GM18873 (cell line): ENCODE data around the gene SCAMP1.
"Not testable (repeated sequence)": the region's sequence is repeated elsewhere in the genome, so short reads cannot be mapped to it uniquely, and the experiment has no call there.

Source experiments
- ATAC-seq: cut with Tn5 transposase; IDR thresholded peaks from one replicate; pipeline ENCODE4 v1.9.1; 2021; ENCODE audit warnings: mild to moderate bottlenecking, moderate library complexity, moderate number of reproducible peaks; ENCODE audit not compliant: unreplicated experiment, low FRiP score

The SCAMP1 gene

DNA sequence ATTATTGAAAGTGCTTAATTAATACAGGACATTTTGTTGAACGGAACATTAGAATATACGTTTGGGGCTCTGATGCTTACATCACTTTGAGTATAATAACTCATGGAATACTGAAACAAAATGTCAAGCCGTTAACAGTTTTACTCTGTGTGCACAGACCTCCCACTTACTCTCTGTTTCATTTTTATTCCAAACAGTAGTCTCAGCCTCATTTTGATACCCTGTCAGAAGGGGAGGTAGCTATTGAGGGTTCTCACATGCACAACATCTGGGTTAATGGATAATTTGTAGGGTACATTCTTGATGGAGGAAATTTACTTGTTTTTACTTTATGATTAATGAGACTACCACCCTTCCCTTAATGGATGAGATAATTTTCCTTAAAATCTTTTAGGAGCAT lies 59.0 kb downstream of the SCAMP1 start:
- no peak for ATAC-seq

DNA sequence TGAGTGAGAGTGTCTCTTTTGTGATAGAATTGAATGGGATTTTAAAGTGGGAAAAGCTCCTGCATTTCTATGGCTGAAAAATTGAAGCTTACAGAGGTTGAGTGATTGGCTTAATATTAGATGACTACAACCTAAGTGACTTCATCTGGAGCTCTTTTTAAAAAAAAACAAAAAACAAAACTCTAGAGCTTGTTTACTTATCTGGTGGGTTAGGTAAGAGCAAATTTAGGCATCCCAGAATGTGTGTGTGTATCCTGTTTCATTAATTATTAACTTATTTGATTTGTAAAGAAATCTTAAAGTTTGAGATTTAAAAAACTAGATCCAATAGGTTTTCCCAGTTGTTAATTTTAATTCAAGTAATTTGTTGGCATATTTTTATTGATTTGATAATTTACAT lies 60.1 kb downstream of the SCAMP1 start:
- ATAC-seq, result no peak

GRCh38 chr5:78424665-78425064 lies 64.2 kb downstream of the SCAMP1 start:
- ATAC-seq, result no peak

DNA sequence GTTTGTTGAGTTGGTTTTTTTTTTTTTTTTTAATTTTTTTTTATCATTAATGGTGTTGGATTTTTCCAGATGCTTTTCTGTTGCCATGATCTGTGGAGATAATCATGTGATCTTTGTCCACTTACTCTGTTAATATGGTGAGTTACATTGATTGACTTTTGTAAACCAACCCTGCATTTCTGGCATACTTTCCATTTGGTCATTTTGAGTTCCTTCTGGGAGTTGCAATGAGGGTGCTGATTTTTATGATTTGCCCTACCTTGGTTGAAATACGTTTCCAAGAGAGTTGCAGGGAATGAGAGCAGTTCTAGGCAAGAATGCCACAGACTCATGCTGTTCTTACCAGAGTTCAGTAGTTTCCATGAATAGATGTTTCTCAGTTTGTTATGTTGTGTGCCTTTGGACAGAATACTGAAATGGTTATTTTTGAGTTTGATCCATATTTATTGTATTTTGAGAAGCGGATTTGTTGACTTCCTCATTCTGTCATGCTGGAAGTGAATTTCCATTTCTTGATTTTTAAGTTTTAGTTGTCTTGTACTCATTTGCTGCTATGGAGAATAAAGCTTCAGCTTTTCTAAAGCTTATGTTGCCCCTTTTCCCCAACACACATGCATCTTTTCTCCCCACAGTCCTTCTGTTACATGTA lies 69.0 kb downstream of the SCAMP1 start:
- ATAC-seq, result no peak

DNA sequence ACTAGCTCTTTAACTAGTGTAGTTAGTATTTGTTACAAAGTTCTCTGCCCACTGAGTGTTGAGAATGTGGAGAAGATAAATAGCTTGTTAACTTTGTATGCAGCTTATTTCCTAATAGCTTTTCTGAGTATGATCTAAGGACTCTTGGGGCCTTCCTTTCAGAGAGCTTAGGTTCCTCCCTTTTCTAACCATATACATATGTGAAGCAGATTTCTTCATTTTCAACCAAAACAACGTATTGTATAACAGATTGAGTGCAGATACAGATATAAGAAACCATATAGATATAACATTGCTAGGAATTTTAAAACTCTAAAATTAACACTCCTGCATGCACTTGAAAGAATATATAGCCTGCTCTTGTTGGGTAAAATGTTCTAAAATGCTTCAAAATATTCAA lies 70.4 kb downstream of the SCAMP1 start:
- no peak for ATAC-seq

DNA sequence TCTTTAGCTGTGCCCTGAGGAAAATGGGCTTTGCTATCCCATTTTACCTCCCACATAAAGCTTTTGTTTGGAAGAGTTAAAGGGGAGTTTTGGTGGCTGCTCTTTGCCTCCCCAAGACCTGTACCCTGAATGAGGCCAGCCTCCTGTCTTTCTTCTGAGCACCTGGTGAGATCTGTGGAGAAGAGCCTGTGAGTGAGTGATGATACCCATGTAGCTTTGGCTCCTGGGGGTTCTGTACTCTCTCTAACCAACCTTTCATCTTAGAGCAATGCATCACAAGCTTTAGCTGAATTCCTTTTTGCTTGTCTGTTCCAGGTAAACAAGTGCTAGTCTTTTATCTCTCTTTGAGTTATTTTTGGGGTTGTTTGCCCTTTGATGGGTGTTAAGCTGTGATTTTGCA lies 73.6 kb downstream of the SCAMP1 start:
- no peak for ATAC-seq

DNA sequence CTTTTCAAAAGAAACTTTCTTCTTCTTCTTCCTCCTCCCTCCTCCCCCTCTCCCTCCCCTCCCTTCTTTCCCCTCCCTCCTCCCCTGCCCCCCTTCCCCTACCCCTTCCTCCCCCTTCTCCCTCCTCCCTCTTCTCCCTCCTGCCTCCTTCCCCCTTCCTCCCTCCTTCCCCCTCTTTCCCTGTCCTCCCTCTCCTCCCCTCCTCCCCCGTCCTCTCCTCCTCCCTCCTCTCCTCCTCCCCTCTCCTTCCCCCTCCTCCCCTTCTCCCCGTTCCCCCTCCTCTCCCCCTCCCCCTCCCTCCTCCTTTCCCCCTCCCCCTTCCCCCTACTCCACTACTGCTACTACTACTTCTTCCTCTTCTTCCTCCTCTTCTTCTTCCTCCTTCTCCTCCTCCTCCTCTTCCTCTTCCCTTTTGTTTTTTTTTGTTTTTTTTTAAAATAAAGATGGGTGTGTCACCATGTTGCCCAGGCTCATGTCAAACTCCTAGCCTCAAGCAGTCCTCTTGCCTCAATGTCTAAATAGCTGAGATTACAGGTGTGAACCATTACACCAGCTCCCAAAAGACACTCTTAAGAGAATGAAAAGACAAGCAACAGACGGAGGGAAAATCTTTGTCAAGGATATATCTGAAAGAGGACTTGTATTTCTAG lies 87.5 kb downstream of the SCAMP1 start:
- no peak for ATAC-seq

DNA sequence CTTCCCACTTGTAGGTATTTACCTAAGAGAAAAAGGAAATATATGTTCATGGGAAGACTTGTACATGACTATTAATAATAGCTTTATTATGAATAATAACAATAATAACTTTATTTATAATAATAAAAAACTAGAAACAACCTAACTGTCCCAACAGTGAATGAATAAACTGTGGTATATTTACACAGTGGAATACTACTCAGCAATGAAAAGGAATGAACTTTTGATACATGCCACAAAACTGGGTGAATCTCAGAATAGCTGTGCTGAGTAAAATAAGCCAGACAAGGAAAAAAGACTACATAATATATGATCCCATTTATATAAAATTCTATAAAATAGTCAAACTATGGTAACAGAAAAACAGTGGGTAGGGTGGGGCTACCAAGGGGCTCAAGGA lies 88.7 kb downstream of the SCAMP1 start:
- no peak for ATAC-seq

- ATAC-seq, result not testable (repeated sequence)
Observed at GRCh38 chr5:78457507-78457906, 97.1 kb downstream of the SCAMP1 start.

DNA sequence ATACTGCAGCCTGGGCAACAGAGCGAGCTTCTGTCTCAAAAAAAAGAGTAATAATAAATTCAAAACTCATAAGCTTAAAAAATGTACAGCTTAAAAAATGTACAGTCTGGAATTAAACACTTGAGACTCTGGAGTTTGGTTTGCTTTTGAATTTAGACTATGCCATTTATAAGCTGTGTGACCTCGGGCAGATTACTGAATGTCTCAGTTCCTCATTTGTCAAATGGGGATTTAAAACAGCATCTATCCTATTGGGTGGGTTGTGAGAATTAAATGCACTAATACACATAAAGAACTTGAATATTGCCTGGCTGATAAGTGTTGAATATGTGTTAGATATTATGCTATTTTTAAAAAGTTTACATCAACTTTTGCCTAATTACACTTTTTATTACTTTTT lies 98.4 kb downstream of the SCAMP1 start:
- no peak for ATAC-seq

GRCh38 chr5:78467140-78467539 lies 106.7 kb downstream of the SCAMP1 start:
- ATAC-seq, result no peak

- ATAC-seq, result no peak
Observed at GRCh38 chr5:78467752-78468357, 107.4 kb downstream of the SCAMP1 start.

- ATAC-seq, result no peak
Observed at GRCh38 chr5:78471896-78472295, 111.5 kb downstream of the SCAMP1 start.

DNA sequence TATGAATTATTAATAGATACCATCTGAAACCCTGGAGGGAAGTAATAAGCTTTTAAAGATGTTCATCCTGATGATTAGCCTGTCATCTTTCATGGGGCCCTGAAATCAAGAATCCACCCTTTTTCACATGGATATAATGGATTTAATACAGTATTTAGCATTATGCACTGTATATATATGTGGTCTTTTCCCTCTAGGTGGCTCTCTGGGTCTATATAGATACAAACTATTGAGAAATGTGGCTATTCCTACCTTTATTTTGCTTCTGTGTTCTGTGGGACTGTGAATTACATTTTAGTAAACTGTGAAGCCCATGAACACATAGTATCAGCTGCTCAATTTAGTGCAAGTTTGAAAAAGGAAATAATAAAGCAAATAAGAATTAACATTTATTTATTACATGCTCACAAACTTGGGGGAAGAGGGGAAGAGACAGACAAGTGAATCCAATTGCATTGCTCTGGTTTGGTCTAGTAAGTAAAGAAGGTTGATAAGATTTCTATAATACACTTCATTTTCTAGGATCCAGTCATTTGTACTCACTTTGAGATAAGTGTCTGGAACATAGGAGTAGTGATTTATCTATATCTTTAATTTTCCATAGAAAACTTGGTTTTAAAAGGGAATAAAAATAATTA lies 112.2 kb downstream of the SCAMP1 start:
- no peak for ATAC-seq

- no peak for ATAC-seq
Observed at GRCh38 chr5:78473751-78474150, 113.3 kb downstream of the SCAMP1 start.

DNA sequence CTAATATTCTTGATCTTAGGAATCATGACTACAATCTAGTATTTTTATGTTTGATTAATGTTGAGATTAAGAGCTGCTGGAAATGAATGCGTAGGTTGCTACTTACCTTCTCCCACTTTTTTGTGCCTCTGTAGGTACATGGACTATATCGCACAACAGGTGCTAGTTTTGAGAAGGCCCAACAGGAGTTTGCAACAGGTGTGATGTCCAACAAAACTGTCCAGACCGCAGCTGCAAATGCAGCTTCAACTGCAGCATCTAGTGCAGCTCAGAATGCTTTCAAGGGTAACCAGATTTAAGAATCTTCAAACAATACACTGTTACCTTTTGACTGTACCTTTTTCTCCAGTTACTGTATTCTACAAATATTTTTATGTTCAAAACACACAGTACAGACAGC lies 115.0 kb downstream of the SCAMP1 start:
- no peak for ATAC-seq

DNA sequence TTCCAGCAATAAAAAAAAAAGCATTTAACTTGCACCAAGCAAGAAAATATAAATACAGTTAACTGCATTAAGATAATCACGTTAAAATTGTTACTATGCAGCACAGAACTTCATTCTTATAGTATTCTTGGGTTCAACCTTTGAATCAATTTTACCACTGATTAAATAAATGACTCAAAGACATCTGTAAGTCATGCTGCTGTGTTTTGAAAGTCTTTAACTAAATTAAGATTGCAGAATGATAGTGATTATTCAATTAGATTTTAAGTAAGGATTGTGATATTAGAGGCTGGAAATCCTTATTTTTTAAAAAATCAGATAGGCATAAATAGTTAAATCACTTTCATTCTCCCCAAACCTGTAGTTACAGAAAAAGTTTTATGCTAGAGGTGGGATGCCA lies 116.4 kb downstream of the SCAMP1 start:
- ATAC-seq, result no peak

GRCh38 chr5:78482948-78483347 lies 122.5 kb downstream of the SCAMP1 start:
- no peak for ATAC-seq

GRCh38 chr5:78483809-78484521 lies 123.5 kb downstream of the SCAMP1 start:
- peak; percentile 75 for ATAC-seq

DNA sequence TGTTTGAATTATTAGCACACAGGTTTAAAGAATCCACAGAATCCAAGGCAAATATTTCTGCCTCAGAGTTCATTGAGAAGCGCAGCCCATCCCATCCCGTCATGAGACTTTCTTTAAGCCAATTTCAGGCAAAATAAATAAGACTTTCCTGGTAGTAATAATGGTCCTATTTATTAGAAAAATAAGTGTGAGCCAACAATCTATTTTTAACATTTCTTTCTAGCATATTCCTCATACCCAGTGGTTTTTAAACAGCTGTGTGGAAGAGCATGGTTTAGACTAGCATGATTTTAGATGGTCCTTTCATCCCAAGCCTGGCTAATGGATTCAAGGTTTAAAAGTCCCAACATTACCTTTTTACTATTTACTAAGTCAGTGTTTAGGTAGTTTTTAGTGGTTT lies 125.8 kb downstream of the SCAMP1 start:
- ATAC-seq, result no peak

DNA sequence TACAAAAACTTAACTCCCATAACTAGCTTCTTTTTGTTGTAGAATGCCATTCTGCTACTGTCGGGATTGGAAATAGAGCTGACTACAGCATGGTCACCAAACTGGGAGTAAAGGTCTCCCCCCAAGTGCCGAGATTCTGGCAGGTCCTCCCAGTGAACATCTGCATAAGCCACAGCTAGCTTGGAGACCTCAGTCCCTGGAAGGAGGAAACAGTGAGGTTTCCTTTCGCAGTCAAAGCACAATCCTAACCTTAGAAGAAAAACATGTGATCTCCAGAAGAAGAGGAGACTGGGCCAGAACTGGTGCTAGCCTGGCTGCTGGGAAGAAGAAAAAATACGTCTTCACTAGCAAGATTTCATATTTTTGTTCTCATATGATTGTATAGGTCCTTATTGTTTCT lies 127.4 kb downstream of the SCAMP1 start:
- no peak for ATAC-seq
